HepG2 (cell line): ENCODE results near the gene RING1. TPM values are rescaled to one million over a fixed set of nuclear protein-coding genes. Genes with fewer than 3 reads are reported as not detected.

Experiments used
- ADNP ChIP-seq: sonication (generic); formaldehyde crosslinking; IDR thresholded peaks from 2 replicates; pipeline ENCODE4 v1.4.0; 2020; ENCODE audit warnings: missing genetic modification reagents
- CAMTA2 ChIP-seq: sonication (generic); formaldehyde crosslinking; IDR thresholded peaks from 2 replicates; pipeline ENCODE4 v1.4.0; 2020; ENCODE audit warnings: mild to moderate bottlenecking, missing genetic modification reagents, borderline replicate concordance
- CREBL2 ChIP-seq: sonication (generic); formaldehyde crosslinking; IDR thresholded peaks from 2 replicates; pipeline ENCODE4 v1.8.1; 2023; ENCODE audit warnings: missing genetic modification reagents, mild to moderate bottlenecking, borderline replicate concordance
- DNMT3B ChIP-seq: conservative IDR thresholded peaks from 2 replicates; pipeline ENCODE4 v1.6.1; 2016; ENCODE audit warnings: missing biosample characterization, control low read depth
- FOXK1 ChIP-seq: sonication (generic); formaldehyde crosslinking; IDR thresholded peaks from 2 replicates; pipeline ENCODE4 v1.4.0; 2020; ENCODE audit warnings: low read depth, missing genetic modification reagents, borderline replicate concordance
- GLI4 ChIP-seq: sonication (generic); formaldehyde crosslinking; IDR thresholded peaks from 2 replicates; pipeline ENCODE4 v1.5.1; 2020; ENCODE audit warnings: missing genetic modification reagents, mild to moderate bottlenecking, moderate library complexity, borderline replicate concordance
- MTF2 ChIP-seq: sonication (generic); formaldehyde crosslinking; IDR thresholded peaks from 2 replicates; pipeline ENCODE4 v1.5.0; 2020; ENCODE audit warnings: missing genetic modification reagents, borderline replicate concordance
- MYPOP ChIP-seq: sonication (generic); formaldehyde crosslinking; IDR thresholded peaks from 2 replicates; pipeline ENCODE4 v1.8.1; 2023; ENCODE audit warnings: mild to moderate bottlenecking, moderate library complexity, missing genetic modification reagents
- ONECUT2 ChIP-seq: sonication (generic); formaldehyde crosslinking; IDR thresholded peaks from 2 replicates; pipeline ENCODE4 v1.4.0; 2020; ENCODE audit warnings: missing genetic modification reagents
- RELA ChIP-seq: sonication (generic); formaldehyde crosslinking; IDR thresholded peaks from 2 replicates; pipeline ENCODE4 v1.4.0; 2020; ENCODE audit warnings: missing genetic modification reagents
- RERE ChIP-seq: IDR thresholded peaks from 2 replicates; pipeline ENCODE4 v1.6.1; 2016; ENCODE audit warnings: low read depth, missing genetic modification reagents, missing compliant biosample characterization
- ZFP82 ChIP-seq: sonication (generic); formaldehyde crosslinking; IDR thresholded peaks from 2 replicates; pipeline ENCODE4 v1.5.1; 2020; ENCODE audit warnings: mild to moderate bottlenecking, missing genetic modification reagents, borderline replicate concordance
- ZNF280B ChIP-seq: sonication (generic); formaldehyde crosslinking; IDR thresholded peaks from 2 replicates; pipeline ENCODE4 v1.5.0; 2020; ENCODE audit warnings: missing genetic modification reagents, mild to moderate bottlenecking, borderline replicate concordance
- ZNF326 ChIP-seq: sonication (generic); formaldehyde crosslinking; IDR thresholded peaks from 2 replicates; pipeline ENCODE4 v1.4.0; 2020; ENCODE audit warnings: missing genetic modification reagents, borderline replicate concordance
- ZNF362 ChIP-seq: sonication (generic); formaldehyde crosslinking; IDR thresholded peaks from 2 replicates; pipeline ENCODE4 v1.4.0; 2020; ENCODE audit warnings: missing genetic modification reagents, mild to moderate bottlenecking, borderline replicate concordance
- ZNF678 ChIP-seq: sonication (generic); formaldehyde crosslinking; IDR thresholded peaks from 2 replicates; pipeline ENCODE4 v1.4.0; 2020; ENCODE audit warnings: mild to moderate bottlenecking, missing genetic modification reagents
- ZNF747 ChIP-seq: sonication (generic); formaldehyde crosslinking; IDR thresholded peaks from 2 replicates; pipeline ENCODE4 v1.8.1; 2023; ENCODE audit warnings: missing genetic modification reagents, mild to moderate bottlenecking, borderline replicate concordance
- ZSCAN12 ChIP-seq: sonication (generic); formaldehyde crosslinking; IDR thresholded peaks from 2 replicates; pipeline ENCODE4 v1.9.0; 2021; ENCODE audit warnings: mild to moderate bottlenecking, missing genetic modification reagents
- polyA plus RNA-seq, 8 experiments: library from polyadenylated mRNA; depleted of rRNA in 3 of 8; stranded (reverse) in 7 of 8; unstranded in 1 of 8; fragments of >200 nt; fragmentation: Illumina TruSeq in 4 of 8; extraction: Trizol in 4 of 8; gene quantifications; 2 replicates each; pipeline versions ENCODE4 v1.2.1 to v1.2.3, GENCODE V29; 2011 to 2016; ENCODE audit warnings: low read depth in 4 of 8, missing spikeins in 1 of 8, mixed read lengths in 1 of 8; ENCODE audit not compliant: insufficient read depth in 1 of 8
- total RNA-seq, 5 experiments: library from RNA; depleted of rRNA; stranded (reverse); fragments of >200 nt; fragmentation: Illumina TruSeq; extraction: Trizol; gene quantifications; 2 replicates each; pipeline ENCODE4 v1.2.3, GENCODE V29; 2016; ENCODE audit warnings: low read depth in 1 of 5
- TF ChIP-seq, protein P1 (sequence below): sonication (generic); formaldehyde crosslinking; IDR thresholded peaks from 2 replicates; pipeline ENCODE4 v1.4.0; 2020; ENCODE audit warnings: mild to moderate bottlenecking, missing genetic modification reagents

Gene RING1
- total and polyA plus RNA-seq, 2 of the 13 experiments (the other 11 are each of a cell fraction or from before 2014, with no cell fraction given) = 23.9 to 33.6 TPM

DNA sequence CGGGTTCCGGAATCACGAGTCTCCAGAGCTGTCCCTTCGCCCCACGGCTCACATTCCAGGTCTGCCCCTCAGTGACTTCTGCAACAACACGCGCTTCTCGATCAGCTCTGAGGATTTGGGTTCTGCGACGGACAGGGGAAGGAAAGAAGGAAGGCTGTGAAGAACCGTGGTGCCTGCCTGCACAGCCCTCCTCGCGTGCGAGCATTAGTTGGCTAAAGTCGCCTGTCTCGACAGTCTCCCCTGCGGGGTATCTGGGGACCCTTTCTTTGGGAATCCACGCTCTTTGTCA lies 40.3 kb downstream of the RING1 start (continued):
- TF ChIP-seq RERE (CRISPR knock-in tag) (no peak), CREBL2 (CRISPR knock-in tag) (no peak), DNMT3B (CRISPR knock-in tag) (no peak), ZFP82 (CRISPR knock-in tag) (peak; percentile 58; the same call in 1 of the 2 replicates), ONECUT2 (no peak), ZNF747 (no peak), GLI4 (CRISPR knock-in tag) (peak; percentile 58; the same call in 1 of the 2 replicates), MYPOP (CRISPR knock-in tag) (no peak), ZNF280B (0 out of 2 replicates have a peak, but pooled peaks have one; percentile 3), MTF2 (no peak), ZNF326 (CRISPR knock-in tag) (no peak), CAMTA2 (CRISPR knock-in tag) (no peak), ZSCAN12 (no peak), ZNF362 (CRISPR knock-in tag) (peak; percentile 43; the same call in 1 of the 2 replicates), RELA (CRISPR knock-in tag) (no peak), ADNP (CRISPR knock-in tag) (no peak), FOXK1 (CRISPR knock-in tag) (no peak), ZNF678 (CRISPR knock-in tag) (no peak)
- TF ChIP-seq, protein P1, sequence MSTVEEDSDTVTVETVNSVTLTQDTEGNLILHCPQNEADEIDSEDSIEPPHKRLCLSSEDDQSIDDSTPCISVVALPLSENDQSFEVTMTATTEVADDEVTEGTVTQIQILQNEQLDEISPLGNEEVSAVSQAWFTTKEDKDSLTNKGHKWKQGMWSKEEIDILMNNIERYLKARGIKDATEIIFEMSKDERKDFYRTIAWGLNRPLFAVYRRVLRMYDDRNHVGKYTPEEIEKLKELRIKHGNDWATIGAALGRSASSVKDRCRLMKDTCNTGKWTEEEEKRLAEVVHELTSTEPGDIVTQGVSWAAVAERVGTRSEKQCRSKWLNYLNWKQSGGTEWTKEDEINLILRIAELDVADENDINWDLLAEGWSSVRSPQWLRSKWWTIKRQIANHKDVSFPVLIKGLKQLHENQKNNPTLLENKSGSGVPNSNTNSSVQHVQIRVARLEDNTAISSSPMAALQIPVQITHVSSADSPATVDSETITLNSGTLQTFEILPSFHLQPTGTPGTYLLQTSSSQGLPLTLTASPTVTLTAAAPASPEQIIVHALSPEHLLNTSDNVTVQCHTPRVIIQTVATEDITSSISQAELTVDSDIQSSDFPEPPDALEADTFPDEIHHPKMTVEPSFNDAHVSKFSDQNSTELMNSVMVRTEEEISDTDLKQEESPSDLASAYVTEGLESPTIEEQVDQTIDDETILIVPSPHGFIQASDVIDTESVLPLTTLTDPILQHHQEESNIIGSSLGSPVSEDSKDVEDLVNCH = no peak
